ENCODE data around the gene TMTC2.

TMTC2 gene

GRCh38 chr12:82686168-82687020 is at the start of gene TMTC2:
TMTC2 (plus strand) TSS chr12:82686906.
- FAIRE-seq: no peak

- FAIRE-seq: no peak
Observed at GRCh38 chr12:82638324-82638723, 48.4 kb upstream of the TMTC2 start.

- FAIRE-seq: no peak
Observed at GRCh38 chr12:82644896-82645295, 41.8 kb upstream of the TMTC2 start.

GRCh38 chr12:82645414-82645813 is 41.3 kb upstream of the TMTC2 start:
- no peak for FAIRE-seq

- FAIRE-seq: no peak
Observed at GRCh38 chr12:82647853-82648252, 38.9 kb upstream of the TMTC2 start.

GRCh38 chr12:82648259-82648909 is 38.3 kb upstream of the TMTC2 start:
- no peak for FAIRE-seq

GRCh38 chr12:82650627-82651337 is 35.9 kb upstream of the TMTC2 start:
- FAIRE-seq: no peak

GRCh38 chr12:82651489-82651888 is 35.2 kb upstream of the TMTC2 start:
- no peak for FAIRE-seq

GRCh38 chr12:82652071-82652470 is 34.6 kb upstream of the TMTC2 start:
- FAIRE-seq: no peak

- no peak for FAIRE-seq
Observed at GRCh38 chr12:82655751-82656150, 31.0 kb upstream of the TMTC2 start.

- no peak for FAIRE-seq
Observed at GRCh38 chr12:82659343-82660207, 27.1 kb upstream of the TMTC2 start.

GRCh38 chr12:82660541-82661325 is 26.0 kb upstream of the TMTC2 start:
- no peak for FAIRE-seq

GRCh38 chr12:82663893-82664292 is 22.8 kb upstream of the TMTC2 start:
- FAIRE-seq: no peak

GRCh38 chr12:82665142-82665923 is 21.4 kb upstream of the TMTC2 start:
- no peak for FAIRE-seq

GRCh38 chr12:82666830-82667229 is 19.9 kb upstream of the TMTC2 start:
- FAIRE-seq: no peak

- no peak for FAIRE-seq
Observed at GRCh38 chr12:82671673-82672195, 15.0 kb upstream of the TMTC2 start.

- no peak for FAIRE-seq
Observed at GRCh38 chr12:82672811-82673495, 13.8 kb upstream of the TMTC2 start.

- FAIRE-seq: no peak
Observed at GRCh38 chr12:82673698-82674097, 13.0 kb upstream of the TMTC2 start.

- no peak for FAIRE-seq
Observed at GRCh38 chr12:82675246-82675645, 11.5 kb upstream of the TMTC2 start.

- FAIRE-seq: no peak
Observed at GRCh38 chr12:82682326-82682725, 4.4 kb upstream of the TMTC2 start.
